Measurements from ENCODE around the gene ITPA.

Gene ITPA

DNA sequence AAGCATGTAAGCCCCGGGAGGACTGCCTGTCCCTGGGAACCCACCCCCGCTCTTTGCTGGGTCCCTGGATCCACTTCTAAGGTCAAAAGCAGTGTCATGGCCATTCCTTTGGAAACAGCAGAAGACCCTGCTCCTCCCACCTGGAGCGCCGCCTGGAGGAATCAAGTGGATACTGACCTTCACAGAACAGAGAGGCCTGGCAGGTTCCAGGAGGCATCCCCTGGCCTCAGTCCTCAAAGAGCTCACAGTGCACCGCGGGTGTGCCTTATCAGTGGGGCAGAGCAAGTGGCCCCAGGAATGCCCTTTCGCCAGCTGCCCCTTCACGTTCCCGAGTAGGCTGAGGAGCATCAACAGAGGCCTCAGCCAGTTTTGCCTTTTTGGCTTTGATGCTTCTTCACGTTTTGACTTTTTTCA lies 40.8 kb downstream of the ITPA start:
- DNase-seq: no peak
- Mint-ChIP-seq H3K27me3 (peaks cover 29% of the 10 kb centered on the region), H3K4me3 (no peak overlapping the region), H3K36me3 (ENCODE audit: low read depth) (peaks cover 2% of the 10 kb centered on the region), H3K9me3 (no peaks in the 10 kb centered on the region), H3K27ac (no peak overlapping the region), H3K4me1 (ENCODE audit: low read depth) (peaks cover 4% of the 10 kb centered on the region)

DNA sequence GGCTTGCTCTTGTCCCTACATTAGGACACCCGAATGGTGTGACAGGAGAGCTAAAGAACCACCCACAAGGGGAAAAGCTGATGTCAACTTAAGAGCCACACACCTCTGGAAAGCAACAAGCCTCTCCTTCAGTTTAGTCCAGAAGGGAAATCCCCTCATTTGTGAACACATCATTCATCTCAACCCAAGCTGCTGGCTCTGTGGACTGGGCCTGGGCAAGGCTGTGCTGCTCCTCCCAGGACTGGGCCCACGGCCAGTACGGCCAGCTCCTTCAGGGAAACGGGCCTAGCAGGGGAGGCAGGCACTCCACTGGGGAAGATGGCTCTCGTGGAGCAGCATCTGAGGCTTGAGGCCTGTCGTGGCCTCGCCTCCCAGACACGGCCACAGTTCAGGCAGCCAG lies 42.5 kb downstream of the ITPA start:
- H3K27ac Mint-ChIP-seq: no peak overlapping the region
- H3K4me3 Mint-ChIP-seq: no peak overlapping the region
- H3K36me3 Mint-ChIP-seq (ENCODE audit: low read depth): peaks cover 2% of the 10 kb centered on the region
- no peak for DNase-seq
- H3K27me3 Mint-ChIP-seq: peaks cover 25% of the 10 kb centered on the region
- H3K9me3 Mint-ChIP-seq: no peaks in the 10 kb centered on the region
- peaks cover 4% of the 10 kb centered on the region for H3K4me1 Mint-ChIP-seq (ENCODE audit: low read depth)

DNA sequence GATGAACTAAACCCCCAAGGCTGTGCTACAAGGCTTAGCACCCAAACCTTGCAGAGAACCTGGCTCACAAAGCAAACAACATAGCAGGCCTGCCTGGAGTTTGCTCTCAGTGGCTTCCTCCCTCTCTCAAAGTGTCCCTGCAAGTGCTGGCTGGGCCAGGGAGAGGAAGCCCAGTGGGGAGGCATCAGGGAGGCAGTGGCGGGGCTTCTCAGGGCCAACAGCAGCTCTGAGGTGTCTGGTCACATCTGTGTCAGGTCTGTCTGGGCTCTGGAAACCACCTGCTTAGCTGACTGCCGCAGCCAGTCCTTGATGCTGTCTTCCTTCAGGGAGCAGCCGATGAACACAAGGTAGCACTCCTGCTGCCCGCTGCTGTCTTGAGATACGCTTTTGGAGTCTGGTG lies 46.4 kb downstream of the ITPA start:
- Mint-ChIP-seq H3K4me3 (no peak overlapping the region), H3K36me3 (ENCODE audit: low read depth) (peaks cover 6% of the 10 kb centered on the region), H3K9me3 (no peaks in the 10 kb centered on the region), H3K4me1 (ENCODE audit: low read depth) (no peaks in the 10 kb centered on the region), H3K27me3 (no peaks in the 10 kb centered on the region), H3K27ac (no peak overlapping the region)
- no peak for DNase-seq

DNA sequence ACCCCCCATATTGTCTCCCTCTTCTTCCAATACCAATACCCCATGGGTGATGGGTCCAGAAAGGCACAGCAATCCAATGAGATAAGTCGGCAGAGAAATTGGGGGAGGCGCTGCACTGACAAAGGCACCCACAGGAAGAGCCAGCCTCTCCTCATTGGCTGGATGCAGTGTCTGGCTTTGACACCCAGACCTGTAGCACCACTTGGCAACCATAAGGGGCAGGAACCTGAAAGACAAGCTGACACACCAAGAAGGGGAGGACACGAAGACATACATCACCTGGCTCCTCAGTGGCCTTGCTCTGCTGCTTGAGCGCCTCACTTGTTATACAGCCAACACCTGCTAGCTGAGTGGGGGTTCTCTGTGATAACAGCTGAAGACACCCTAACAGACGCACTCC lies 49.1 kb downstream of the ITPA start:
- no peak overlapping the region for H3K4me3 Mint-ChIP-seq
- no peak overlapping the region for H3K27ac Mint-ChIP-seq

DNA sequence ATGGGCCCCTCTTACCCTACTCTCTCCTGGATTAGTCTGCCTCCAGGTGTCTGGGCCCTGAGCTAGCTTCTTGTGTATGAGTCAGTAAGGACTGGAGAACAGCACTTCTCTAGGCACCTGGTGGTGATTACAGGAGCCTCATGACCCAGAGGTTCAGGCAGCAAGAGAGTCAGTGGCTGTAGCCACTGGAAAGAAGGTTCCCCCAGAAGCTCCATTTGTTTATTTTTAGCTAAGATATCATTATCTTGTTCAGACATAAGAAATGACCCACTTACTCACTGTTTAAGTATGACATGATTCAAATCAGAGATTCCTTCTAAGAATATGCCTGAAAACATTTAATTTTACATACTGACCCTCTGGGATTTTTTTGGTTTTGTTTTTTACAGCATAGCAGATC lies 53.3 kb downstream of the ITPA start:
- Mint-ChIP-seq H3K36me3 (ENCODE audit: low read depth) (peaks cover 18% of the 10 kb centered on the region), H3K27me3 (no peaks in the 10 kb centered on the region), H3K4me3 (no peak overlapping the region), H3K27ac (no peak overlapping the region), H3K4me1 (ENCODE audit: low read depth) (no peaks in the 10 kb centered on the region), H3K9me3 (no peaks in the 10 kb centered on the region)
- DNase-seq: no peak

More for the DNA sequence above, 49.1 kb downstream of the ITPA start:
- DNase-seq: no peak
- Mint-ChIP-seq H3K9me3 (no peaks in the 10 kb centered on the region), H3K36me3 (ENCODE audit: low read depth) (peaks cover 10% of the 10 kb centered on the region), H3K4me1 (ENCODE audit: low read depth) (no peaks in the 10 kb centered on the region), H3K27me3 (no peaks in the 10 kb centered on the region)

DNA sequence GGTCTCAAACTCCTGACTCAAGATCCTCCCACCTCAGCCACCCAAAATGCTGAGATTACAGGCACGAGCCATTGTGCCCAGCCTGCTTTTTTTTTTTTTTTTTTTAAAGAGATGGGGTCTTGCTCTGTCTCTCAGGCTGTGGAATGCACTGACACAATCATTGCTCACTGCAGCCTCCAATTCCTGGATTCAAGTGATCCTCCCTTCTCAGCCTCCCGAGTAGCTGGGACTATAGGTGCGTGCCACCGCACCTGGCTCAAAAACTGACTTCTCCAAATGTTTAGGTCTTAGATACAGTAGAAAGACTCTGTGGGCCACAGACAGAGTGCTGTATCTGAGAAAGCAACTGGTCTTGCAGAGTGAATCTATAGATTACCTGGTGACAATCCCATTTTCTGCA lies 60.8 kb downstream of the ITPA start:
- H3K4me1 Mint-ChIP-seq (ENCODE audit: low read depth): no peaks in the 10 kb centered on the region
- no peaks in the 10 kb centered on the region for H3K27me3 Mint-ChIP-seq
- H3K4me3 Mint-ChIP-seq: no peak overlapping the region
- peaks cover 1% of the 10 kb centered on the region for H3K36me3 Mint-ChIP-seq (ENCODE audit: low read depth)
- H3K9me3 Mint-ChIP-seq: no peaks in the 10 kb centered on the region
- no peak overlapping the region for H3K27ac Mint-ChIP-seq
- DNase-seq: no peak

DNA sequence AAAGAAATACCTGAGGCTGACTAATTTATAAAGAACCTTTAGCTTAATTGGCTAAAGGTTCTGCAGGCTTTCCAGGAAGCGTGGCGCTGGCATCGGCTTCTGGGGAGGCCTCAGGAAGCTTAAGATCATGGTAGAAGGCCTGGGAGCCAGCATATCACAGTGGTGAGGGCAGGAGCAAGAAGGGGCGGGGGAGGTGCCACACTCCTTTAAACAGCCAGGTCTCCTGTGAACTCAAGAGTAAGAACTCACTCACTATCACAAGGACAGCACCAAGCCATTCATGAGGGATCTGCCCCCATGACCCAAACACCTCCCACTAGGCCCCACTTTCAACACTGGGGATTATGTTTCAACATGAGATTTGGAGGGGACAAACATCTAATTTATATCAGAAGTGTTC lies 64.1 kb downstream of the ITPA start:
- peak overlapping the region; percentile 50 for H3K27ac Mint-ChIP-seq
- no peaks in the 10 kb centered on the region for H3K4me1 Mint-ChIP-seq (ENCODE audit: low read depth)
- no peak overlapping the region for H3K4me3 Mint-ChIP-seq
- peaks cover 1% of the 10 kb centered on the region for H3K36me3 Mint-ChIP-seq (ENCODE audit: low read depth)
- no peaks in the 10 kb centered on the region for H3K9me3 Mint-ChIP-seq
- no peak for DNase-seq
- H3K27me3 Mint-ChIP-seq: no peaks in the 10 kb centered on the region
